Sciatic nerve (tissue), 2 donors: ENCODE results near the gene SMIM43. TPM values are rescaled to one million over a fixed set of nuclear protein-coding genes. Genes with fewer than 3 reads are reported as not detected.

Source experiments
- ATAC-seq: fragments of 200-7000 bp; cut with Tn5 transposase; one replicate; pipeline ENCODE4 v1.9.1; 2020; ENCODE audit warnings: mild to moderate bottlenecking, moderate library complexity
- DNase-seq: peaks from one replicate; pipeline ENCODE4 v3.0.0-alpha.2; 2020; ENCODE audit warnings: low spot score
- intact Hi-C: fragments of 100-400 bp; cut with DNase I; formaldehyde crosslinking; loops from one replicate; pipeline ENCODE4 v1.14.2; 2022
- total RNA-seq: library from RNA; stranded (reverse); fragmentation: NEBNext Ultra II Directional; extraction: Animal tissue kit (Norgen Biotek cat#: 25700); gene quantifications from one replicate; pipeline ENCODE4 v1.2.1, GENCODE V29; 2021
- donor health status: DM: no; HTN: no; CAD: no.
- donor health status: DM: no; HTN: no; CAD: no.

SMIM43 gene
- total RNA-seq = 3.7 TPM

DNA sequence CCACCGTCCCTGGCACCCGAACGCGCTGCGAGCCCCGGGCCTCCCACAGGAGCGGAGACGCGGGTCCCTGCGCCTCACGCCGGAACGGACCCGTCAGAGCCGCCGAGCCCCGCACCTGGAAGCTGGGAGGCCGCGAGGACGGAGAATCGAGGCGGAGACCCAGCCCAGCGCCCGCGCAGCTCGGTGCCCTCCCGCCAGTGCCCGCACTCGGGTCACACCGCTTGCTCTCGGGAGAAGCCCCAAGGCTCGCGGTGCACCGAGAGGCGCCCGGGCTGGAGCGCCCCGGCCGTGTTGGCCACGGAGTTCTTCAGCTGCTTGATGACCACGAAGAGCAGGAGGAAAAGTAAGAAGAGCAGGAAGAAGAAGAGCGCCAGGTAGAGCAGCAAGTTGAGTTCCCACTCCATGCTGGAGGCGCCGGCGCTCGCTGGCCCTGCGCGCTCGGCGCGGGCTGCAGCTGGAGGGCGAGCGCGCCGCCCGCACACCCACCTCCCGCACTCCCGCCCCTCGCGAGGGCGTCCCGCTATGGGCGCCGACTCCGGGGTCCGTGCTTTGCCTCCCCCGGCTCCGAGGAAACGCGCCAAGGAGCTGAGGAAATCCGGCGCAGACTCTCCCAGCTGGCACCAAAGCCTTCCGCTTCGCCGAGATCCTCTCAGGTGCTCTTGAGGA is at the start of gene SMIM43:
Gene SMIM43, minus strand, starts transcription at position 463 of the 666 bp plus-strand sequence. Its CDS starts 59 bp downstream, at position 404.
- ATAC-seq = no peak
- intact Hi-C loops = no loop called here
- no peak for DNase-seq

DNA sequence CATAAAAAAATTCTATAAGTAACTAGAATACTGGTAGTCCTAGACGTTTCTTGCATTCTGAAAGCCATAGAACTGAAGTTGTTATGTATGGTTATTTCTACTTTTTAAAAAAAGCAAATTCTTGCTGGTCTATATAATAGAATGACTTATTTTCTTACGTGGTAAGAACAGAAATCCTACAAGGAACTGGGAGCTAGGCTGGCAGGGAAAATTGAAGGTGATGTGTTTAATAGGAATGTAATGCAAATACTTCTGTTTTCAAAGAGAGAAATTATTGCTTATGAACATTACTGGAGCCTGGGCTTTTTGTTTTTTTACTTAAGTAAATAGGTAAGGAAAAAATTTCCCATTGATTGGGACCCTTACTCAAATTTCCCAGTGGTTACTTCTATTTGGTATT is 49.8 kb upstream of the SMIM43 start:
- ATAC-seq (no peak), DNase-seq (no peak)
- intact Hi-C loops = no loop called here

DNA sequence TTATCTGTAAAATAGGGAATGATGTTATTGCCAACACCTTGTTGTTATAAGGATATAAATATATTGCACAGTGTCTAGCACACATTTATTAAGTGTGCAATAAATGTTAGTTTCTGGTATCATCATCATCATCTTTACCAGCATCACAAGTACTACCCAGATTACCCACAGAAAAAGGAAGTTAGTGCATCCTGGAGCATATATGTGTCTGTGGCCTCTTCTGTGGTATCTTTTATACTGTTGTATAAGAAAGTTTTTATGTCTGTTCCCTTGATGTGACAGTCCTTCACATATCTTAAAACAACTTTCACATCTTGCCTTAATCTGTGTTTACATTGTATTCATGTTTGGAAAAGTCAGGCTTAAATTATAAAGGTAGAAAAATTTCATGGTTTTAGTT is 46.2 kb upstream of the SMIM43 start:
- no peak for ATAC-seq
- DNase-seq = no peak
- intact Hi-C loops = no loop called here

DNA sequence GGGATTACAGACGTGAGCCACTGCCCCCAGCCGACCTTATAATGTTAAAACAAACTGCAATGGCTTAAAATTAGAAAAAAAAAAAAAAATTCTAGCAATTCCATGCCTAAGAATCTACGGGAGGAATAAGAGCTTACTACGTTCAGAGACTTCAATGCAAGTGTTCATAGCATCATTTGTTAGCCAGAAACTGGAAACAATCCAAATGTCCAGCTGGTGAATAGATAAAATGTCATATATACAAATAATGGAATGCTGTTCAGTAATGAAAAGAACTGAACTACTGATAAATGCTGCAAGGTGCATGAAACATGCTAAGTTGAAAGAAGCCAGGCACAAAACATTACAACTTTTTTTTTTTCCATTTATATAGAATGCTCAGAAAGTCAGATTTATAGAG is 41.4 kb upstream of the SMIM43 start:
- ATAC-seq = no peak
- intact Hi-C loops = no loop called here
- DNase-seq = no peak

DNA sequence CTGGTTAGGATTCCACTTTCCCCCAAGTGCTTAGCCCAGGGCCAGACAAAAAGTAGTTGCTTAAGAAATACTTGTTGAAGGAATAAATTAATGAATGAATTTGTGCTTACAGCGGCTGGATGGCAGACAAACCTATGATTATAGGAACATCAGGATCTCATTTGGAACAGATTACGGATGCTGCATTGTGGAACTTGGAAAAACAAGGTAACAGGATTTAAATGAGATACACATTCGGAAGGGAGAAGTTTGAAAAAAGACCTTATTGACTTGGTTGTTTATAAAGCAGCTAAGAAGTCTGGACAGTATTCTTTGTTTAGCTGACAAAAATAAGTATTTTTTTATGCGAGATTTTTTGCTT is 36.7 kb upstream of the SMIM43 start:
- no peak for ATAC-seq
- intact Hi-C loops = no loop called here
- DNase-seq = no peak

DNA sequence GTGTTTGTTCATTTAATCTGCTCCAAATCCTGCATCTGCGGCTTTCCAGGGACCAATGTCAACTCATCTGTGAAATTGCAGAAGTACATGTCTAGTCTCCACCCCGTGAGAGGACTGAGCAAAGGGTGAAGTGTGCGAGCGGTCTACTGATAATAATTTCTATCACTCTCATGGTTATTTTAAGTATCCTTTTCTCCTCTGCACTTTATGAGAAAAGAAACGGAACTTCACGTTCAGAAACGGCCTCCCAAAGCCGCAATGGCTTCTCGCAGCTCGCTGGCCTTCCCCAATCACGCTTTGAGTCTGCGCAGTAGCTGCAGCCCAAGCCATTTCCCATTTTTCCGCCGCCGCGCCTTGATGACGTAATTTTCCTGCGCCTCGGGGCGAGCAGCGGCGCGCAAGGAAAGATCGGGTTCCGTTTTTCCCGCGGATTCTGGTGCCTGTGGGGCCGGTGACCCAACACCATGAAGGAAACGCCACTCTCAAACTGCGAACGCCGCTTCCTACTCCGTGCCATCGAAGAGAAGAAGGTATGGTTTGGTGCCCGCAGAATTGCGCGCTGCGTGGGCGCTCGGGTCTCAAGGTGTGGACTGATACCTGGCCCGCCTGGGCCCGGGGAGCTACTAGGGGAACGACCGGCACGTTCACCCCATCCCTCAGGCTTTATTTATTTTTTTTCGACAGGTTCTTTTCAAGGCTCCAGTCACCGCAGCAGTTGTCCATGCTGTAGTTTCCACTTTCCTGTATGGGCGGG is 36.2 kb upstream of the SMIM43 start, which contains the start of gene EXOSC9:
Gene EXOSC9, plus strand, starts transcription at position 363 of the 754 bp plus-strand sequence. Its CDS starts 102 bp downstream, at position 465.
- ATAC-seq (peak; percentile 98), DNase-seq (peak; percentile 98)
- intact Hi-C loops = no loop called here

DNA sequence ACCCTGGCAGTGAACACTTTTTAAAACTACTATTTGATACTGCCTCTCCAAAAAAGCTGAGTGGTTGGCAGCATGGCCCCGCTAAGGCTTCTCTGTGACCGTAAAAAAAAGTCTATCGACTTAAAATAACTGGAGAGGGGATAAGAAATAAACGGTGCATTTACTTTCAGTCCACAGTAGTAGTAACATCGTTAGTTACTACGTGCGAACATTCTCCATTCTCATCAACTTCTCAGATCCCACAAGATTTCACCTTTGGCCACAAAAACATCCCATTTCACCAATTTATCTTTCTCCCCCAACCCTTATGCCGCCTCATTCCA is 35.6 kb upstream of the SMIM43 start:
- ATAC-seq (peak; percentile 47), DNase-seq (no peak)
- intact Hi-C loops = no loop called here

DNA sequence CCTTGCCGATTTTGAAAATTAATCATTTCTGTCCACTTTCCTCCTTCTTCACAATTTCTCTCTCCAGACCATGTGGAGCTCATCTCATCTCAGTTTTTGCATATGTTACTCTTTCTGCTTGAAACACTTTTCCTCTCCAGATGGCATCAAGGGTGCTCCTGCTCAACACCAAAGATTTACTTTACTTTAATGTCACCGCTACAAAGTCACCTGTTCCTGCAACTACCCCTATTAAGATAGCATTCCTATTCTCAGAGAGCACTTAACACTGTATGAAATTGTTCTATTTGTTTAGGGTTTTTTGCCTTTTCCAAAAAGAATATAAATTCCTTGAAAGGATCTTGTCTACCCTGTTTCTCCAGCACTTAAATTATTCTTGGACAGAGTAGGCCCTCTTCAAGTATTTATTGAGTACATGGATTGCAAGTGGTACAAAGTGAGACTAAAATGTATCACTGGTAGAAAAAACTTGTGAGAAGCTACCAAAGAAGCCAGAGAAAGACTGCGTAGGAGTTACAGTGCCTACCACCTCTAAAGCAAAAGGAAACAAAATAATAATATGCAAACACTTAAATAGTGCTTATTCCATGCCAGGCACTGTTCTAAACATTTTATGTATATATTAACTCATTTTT is 35.0 kb upstream of the SMIM43 start:
- intact Hi-C loops = no loop called here
- DNase-seq (no peak), ATAC-seq (no peak)

DNA sequence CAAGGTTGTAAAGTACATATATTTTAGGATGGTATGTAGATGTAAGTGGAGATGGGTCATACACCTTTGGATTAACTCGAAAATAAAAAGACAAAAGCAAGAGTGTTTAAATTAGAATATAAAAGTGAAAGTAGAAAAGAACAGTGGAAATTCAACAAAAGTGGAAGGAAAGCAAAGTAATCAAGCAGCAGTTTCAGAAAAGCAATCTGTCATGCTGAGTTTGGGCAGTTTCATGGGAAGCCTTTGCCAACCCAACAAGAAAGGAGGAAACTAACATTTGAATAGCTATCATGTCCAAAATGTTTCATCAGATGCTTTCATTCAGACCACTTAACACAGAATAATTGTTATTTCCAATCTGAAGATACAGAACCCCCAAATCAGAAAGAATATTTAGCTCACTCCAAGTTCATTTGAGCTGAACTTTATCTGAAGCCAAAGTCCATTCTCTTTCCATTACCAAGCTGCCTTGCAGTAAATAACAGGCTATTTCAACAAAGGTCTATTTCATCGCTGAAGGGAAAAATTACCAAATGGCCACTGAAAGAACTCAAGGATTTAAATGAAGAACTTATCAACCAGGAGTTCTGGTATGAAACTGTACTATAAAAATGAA is 34.4 kb upstream of the SMIM43 start:
- no peak for ATAC-seq
- intact Hi-C loops = no loop called here
- no peak for DNase-seq

DNA sequence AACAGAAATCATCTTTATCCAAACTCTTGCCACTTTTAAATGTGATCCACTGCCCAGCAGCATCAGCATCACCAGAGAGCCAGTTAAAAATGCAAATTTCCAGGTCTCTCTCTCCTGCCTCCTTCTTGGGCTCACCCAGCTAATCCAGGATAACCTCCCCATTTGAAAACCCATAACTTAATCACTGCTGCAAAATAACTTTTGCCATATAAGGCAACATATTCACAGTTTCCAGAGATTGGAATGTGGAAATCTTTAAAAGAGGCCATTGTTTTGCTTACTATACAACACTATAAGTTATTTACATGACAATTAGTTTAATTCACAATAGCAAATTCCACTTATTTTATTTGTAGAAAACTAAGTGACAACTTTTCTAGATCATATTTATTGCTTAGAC is 31.3 kb upstream of the SMIM43 start:
- intact Hi-C loops = no loop called here
- no peak for ATAC-seq
- no peak for DNase-seq

DNA sequence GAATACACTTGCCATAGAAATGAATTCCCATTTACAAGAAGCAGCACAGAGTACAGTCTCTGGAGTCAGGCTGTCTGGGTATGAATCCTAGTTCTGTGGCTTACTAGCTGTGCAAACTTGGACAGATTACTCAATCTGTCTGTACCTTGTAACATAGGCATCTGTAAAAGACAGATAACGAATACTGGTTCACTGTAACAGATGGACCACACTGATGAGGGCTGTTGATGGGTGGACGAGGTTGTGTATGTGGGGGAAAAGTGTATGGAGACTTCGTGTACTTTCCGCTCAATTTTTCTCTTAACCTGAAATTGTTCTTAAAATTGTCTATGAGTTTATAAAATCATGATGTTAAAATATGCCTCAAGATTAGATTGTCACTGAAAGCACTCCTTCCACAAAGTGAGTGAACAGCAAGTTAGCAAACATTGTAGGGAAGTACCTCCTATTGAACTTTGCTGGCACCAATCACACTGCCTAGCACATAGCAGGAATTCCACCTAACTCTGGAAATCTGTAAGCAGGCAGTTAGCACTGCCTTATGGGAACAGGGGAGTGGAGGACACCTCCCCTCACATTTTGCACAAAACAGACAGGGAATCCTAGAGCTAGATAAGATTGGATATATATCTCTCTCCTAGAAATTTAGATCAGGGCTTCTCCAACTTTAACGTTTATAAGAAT is 29.7 kb upstream of the SMIM43 start:
- no peak for DNase-seq
- intact Hi-C loops = no loop called here
- ATAC-seq = no peak

DNA sequence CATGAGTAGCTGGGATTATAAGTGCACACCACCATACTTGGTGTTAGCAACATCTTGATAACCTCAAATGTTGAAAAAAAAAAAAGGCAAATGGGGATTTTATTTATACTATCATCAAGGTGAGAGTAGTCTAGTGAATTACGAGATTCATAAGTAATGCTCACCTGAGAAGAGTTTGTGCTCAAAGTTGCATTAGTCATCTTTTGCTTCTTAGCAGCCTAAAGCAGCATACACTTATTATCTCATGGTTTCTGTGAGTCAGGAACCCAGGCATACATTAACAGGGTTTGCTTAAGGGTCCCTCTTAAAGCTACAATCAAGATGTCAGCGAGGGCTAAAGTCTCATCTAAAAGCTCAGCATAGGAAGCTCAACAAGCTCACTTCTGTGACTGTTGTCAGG is 28.0 kb upstream of the SMIM43 start:
- intact Hi-C loops = no loop called here
- ATAC-seq = no peak
- DNase-seq = no peak

DNA sequence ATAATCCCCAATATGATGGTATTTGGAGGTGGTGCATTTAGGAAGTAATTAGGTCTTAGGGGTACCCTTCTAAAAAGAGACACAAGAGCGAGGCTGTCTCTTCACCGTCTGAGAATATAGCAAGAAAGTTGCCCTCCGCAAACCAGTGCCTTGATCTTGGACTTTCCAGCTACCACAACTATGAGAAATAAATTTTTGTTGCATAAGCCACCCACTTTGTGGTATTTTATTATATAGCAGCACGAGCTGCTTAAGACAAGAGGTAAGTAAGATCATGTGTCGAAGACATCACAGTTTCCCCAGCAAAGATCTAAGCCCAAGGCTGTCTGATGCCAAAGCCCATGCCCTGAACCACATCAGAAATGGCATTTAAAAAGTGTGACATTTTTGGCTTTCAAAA is 26.5 kb upstream of the SMIM43 start:
- DNase-seq (no peak), ATAC-seq (no peak)
- intact Hi-C loops = no loop called here

DNA sequence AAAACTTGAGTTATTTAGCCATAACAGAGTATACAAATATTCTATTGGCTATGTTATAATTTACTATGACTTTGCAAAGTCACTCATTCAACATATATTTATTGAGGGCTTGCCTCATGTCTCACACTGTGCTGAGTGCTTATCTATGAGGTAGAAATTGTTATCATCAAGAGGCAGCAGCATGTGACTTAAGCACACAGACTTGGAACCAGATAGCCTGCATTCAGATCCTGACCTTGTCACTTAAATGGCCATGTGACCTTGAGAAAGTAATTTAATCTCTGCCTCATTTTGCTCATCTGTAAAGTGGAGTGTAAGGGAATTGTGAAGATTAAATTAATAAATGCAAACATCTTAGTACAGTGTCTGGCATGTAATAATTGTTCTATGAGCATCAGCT is 26.0 kb upstream of the SMIM43 start:
- intact Hi-C loops = no loop called here
- DNase-seq = no peak
- no peak for ATAC-seq

DNA sequence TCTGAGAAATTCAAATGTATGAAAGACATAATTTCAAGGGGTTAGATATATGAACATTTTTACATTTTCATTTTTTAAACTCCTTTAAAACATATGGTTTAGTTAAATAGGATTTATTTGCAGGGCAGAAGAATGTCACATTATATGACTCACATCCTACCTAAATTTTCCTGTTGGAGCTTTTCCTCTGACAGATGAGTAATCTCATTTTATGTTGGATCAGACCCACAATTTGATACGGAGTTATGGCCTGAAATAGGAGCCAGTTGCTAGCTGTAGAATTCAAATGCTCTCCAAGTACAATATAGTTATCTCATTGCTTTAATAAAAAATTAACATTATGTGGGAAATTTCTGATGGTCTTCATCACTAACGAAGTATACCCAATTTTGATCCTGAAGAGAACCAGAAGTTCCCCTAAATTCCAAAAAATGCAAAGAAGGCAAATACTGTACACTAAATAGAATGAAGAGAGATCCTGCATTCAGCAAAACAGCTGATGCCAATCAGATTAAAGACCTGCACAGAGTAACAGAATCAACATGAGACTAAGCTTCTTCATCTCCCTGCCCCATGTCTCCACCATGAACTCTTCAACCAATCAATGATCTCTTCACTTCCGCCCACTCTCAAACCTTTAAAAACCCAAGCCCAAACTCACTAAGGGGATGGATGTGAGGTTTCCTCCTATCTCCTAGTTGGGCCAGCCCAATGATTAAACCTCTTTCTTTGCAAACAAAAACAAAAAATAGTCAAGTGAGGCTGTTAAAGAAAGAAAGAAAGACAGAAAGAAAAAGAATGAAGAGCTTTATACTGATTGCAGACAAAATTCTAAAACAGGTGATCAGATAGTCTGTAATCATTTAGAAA is 25.2 kb upstream of the SMIM43 start:
- ATAC-seq (no peak), DNase-seq (no peak)
- intact Hi-C loops = no loop called here

DNA sequence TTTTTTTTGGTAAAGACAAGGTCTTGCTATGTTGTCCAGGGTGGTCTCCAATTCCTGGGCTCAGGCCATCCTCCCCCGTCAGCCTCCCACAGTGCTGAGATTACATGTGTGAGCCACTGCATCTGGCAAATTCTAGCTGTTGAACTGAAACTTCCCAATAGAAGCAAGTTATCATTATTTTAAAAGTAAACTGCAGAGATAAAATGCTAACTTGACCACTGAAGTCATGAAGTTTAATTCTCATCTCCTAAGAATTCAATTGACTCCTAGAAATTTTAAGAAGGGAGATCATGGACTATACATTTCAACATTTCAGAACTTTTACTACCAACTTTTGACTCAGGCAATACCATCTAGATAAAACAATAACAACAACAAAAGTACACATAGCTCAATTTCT is 24.5 kb upstream of the SMIM43 start:
- DNase-seq = no peak
- intact Hi-C loops = no loop called here
- no peak for ATAC-seq

DNA sequence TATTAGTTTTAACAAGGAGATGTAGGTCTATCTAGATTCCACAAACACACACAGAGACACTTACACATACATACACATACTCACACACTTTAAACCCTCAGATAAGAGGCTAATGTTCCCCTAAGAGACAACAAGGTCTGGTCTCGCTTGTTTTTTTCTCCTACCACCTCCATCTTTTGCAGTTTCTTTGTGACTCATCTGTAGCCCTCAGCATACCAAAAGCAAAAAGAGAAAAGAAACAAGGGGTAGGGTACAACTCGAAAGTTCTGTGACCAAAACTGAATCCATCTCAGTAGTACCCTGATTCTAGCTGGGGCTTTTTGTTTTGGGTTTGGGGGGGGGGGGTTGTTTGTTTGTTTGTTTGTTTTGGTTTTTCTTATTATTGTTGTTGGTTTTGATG is 23.9 kb upstream of the SMIM43 start:
- DNase-seq (no peak), ATAC-seq (no peak)
- intact Hi-C loops = no loop called here

DNA sequence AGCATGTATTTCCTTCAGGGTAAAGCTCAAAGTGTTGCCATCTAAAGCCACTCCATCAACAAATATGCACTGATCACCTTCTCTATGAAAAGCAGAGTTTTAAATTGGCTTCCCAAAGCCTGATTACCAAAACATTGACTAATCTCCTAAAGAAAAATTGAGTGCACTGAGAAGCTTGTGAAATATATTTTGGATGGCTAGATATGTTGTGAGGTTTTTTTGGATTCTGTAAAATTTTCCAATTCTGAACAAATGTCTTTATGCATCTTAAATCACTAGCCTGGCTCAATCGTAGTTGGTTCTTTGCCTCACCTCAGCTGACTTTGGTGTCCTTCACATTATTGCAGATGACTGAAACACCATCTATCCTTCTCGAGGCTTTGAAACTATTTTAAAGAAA is 21.3 kb upstream of the SMIM43 start:
- intact Hi-C loops = no loop called here
- DNase-seq = no peak
- ATAC-seq = no peak

DNA sequence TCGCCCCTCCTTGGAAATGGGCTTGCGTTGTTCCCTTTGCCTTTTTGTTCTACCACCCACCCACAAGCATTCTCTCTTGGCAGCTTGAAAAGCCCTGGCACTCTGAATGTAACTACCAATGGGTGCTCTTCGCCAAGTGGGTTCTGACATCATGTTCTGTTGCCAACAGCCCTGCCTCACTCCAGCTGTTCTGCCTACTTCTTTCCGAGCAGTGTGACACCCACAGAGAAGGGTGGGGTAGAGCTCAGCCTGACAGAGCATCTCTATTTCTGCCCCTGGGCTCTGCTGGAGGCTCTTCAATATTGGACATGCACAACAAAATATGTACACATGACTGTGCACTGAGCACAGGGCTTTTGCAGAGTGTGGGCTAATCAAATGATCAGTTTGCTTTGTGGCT is 20.5 kb upstream of the SMIM43 start:
- DNase-seq (peak; percentile 61), ATAC-seq (peak; percentile 84)
- intact Hi-C loops = no loop called here
